ENCODE results near the gene PADI6.
A peak's percentile ranks its signal among the peaks of the same experiment; 100 is the strongest.

GRCh38 chr1:17335821-17336710, 35.9 kb upstream of the PADI6 start:
- TF ChIP-seq CTCF (IDR thresholded peaks at IDR 0.05): peak in 3 of 4 experiments; percentile 32 to 62 (median 33)
- no peak for TF ChIP-seq POLR2AphosphoS5 (IDR thresholded peaks at IDR 0.05)

All from gastroesophageal sphincter (tissue), 3 donors.